Testis (tissue), 3 donors: ENCODE results near the gene SESN3. TPM values are rescaled to one million over a fixed set of nuclear protein-coding genes. Genes with fewer than 3 reads are reported as not detected.

Source experiments
- DNase-seq: peaks from one replicate; pipeline ENCODE4 v3.0.0-alpha.2; 2019
- H3K27ac ChIP-seq, 2 donors: fragments of 200-600 bp; sonication (generic); one replicate each; pipeline ENCODE4 v1.5.1; 2019
- H3K27me3 ChIP-seq: fragments of 200-600 bp; sonication (generic); one replicate; pipeline ENCODE4 v1.5.1; 2019
- H3K36me3 ChIP-seq: fragments of 200-600 bp; sonication (generic); one replicate; pipeline ENCODE4 v1.5.1; 2017; ENCODE audit warnings: low read depth; ENCODE audit errors: missing control alignments
- H3K4me1 ChIP-seq: fragments of 200-600 bp; sonication (generic); one replicate; pipeline ENCODE4 v1.5.1; 2019
- H3K4me3 ChIP-seq, 2 donors: fragments of 200-600 bp; sonication (generic); one replicate each; pipeline ENCODE4 v1.5.1; 2017 to 2019
- H3K9me3 ChIP-seq: fragments of 200-600 bp; sonication (generic); one replicate; pipeline ENCODE4 v1.5.1; 2017
- CTCF ChIP-seq, 3 experiments: fragments of 450-650 bp in 2 of 3; fragments of 200-600 bp in 1 of 3; sonication (generic) in 1 of 3; IDR thresholded peaks; one replicate each; pipeline ENCODE4 v1.5.1; 2016 to 2019; ENCODE audit warnings: antibody characterized with exemption in 3 of 3, mild to moderate bottlenecking in 2 of 3, moderate library complexity in 1 of 3
- POLR2A ChIP-seq: fragments of 450-650 bp; IDR thresholded peaks from one replicate; pipeline ENCODE4 v1.6.1; 2017; ENCODE audit warnings: antibody characterized with exemption, mild to moderate bottlenecking, moderate library complexity
- WGBS, 2 donors: methylation state at CpG; one replicate each; pipeline ENCODE4 v1.1.5; 2018; 5-methylcytosine and 5-hydroxymethylcytosine counted together
- intact Hi-C: fragments of 100-400 bp; cut with DNase I; formaldehyde crosslinking; loops from one replicate; pipeline ENCODE4 v1.15.1; 2023; ENCODE audit warnings: low total_unique reads
- polyA plus RNA-seq: library from polyadenylated mRNA; stranded (reverse); fragments of 350-450 nt; fragmentation: Illumina TruSeq; extraction: RNeasy Lipid Tissue Mini Kit (QIAGEN cat#74804); gene quantifications from one replicate; pipeline ENCODE4 v1.2.3, GENCODE V29; 2014; ENCODE audit warnings: low read depth, low replicate concordance; ENCODE audit not compliant: insufficient read depth
- total RNA-seq, 2 donors: library from RNA; depleted of rRNA; stranded (reverse); fragments of >200 nt; gene quantifications; one replicate each; pipeline ENCODE4 v1.2.3, GENCODE V29; 2016

The SESN3 gene
- total and polyA plus RNA-seq, 3 donors from 2014 or later, result 27.5 to 106 (median 66.9) TPM

- H3K4me1 ChIP-seq, result peaks cover 24% of the 10 kb centered on the region
These were observed 74.8 kb downstream of the SESN3 start for GRCh38 chr11:95156133-95156721.

GRCh38 chr11:95155385-95155784 lies 75.6 kb downstream of the SESN3 start:
- Histone ChIP-seq H3K36me3 (no peaks in the 10 kb centered on the region), H3K4me3 (no peak overlapping the region), H3K9me3 (no peaks in the 10 kb centered on the region), H3K27ac (no peak overlapping the region), H3K4me1 (peaks cover 24% of the 10 kb centered on the region), H3K27me3 (no peaks in the 10 kb centered on the region)
- no peak for DNase-seq
- TF ChIP-seq POLR2A (no peak), CTCF (IDR thresholded peaks at IDR 0.05) (no peak)
- intact Hi-C loops, result loop anchor here (10.0 kb wide), 1 partner anchor 549 kb away; no protein-coding TSS in a partner anchor
- WGBS, 2 donors, result 97 to 98% methylated on average over 4 of the region's 4 CpGs

More at GRCh38 chr11:95156133-95156721, 74.8 kb downstream of the SESN3 start:
- Histone ChIP-seq H3K9me3 (no peaks in the 10 kb centered on the region), H3K27me3 (no peaks in the 10 kb centered on the region), H3K36me3 (no peaks in the 10 kb centered on the region), H3K27ac (peak overlapping the region in 1 of 2 donors; percentile 72), H3K4me3 (no peak overlapping the region)
- WGBS, 2 donors, result 76 to 78% methylated on average over 5 of the region's 5 CpGs
- no peak for DNase-seq
- TF ChIP-seq POLR2A, result no peak
- TF ChIP-seq CTCF (IDR thresholded peaks at IDR 0.05), result no peak
- intact Hi-C loops, result loop anchor here (10.0 kb wide), 1 partner anchor 549 kb away; no protein-coding TSS in a partner anchor

GRCh38 chr11:95154514-95154913 lies 76.5 kb downstream of the SESN3 start:
- Histone ChIP-seq H3K4me1 (peaks cover 29% of the 10 kb centered on the region), H3K4me3 (no peak overlapping the region), H3K27me3 (no peaks in the 10 kb centered on the region), H3K9me3 (no peaks in the 10 kb centered on the region), H3K27ac (no peak overlapping the region), H3K36me3 (no peaks in the 10 kb centered on the region)
- intact Hi-C loops, result loop anchor here (5.0 to 10.0 kb wide), 4 partner anchors 78 to 613 kb away; partner anchors contain the start of genes SESN3 and SRSF8
- peak; percentile 38 for DNase-seq
- TF ChIP-seq POLR2A (no peak), CTCF (IDR thresholded peaks at IDR 0.05) (peak in 2 of 3 experiments; percentile 16 to 18)

- H3K36me3 ChIP-seq, result no peaks in the 10 kb centered on the region
- no peak overlapping the region for H3K27ac ChIP-seq
- TF ChIP-seq CTCF (IDR thresholded peaks at IDR 0.05) (no peak), POLR2A (no peak)
- H3K9me3 ChIP-seq, result no peaks in the 10 kb centered on the region
- 90 to 93% methylated on average over 1 of the region's 1 CpG for WGBS, 2 donors
- H3K4me3 ChIP-seq, result no peak overlapping the region
- peaks cover 34% of the 10 kb centered on the region for H3K4me1 ChIP-seq
- intact Hi-C loops, result loop anchor here (5.0 to 10.0 kb wide), 4 partner anchors 78 to 613 kb away; partner anchors contain the start of genes SESN3 and SRSF8
- DNase-seq, result no peak
- no peaks in the 10 kb centered on the region for H3K27me3 ChIP-seq
These were observed 77.2 kb downstream of the SESN3 start for GRCh38 chr11:95153857-95154246.
